Measurements from ENCODE around the gene SUN2.
A peak's percentile ranks its signal among the peaks of the same experiment; 100 is the strongest.

The SUN2 gene

GRCh38 chr22:38781033-38781432 is 25.2 kb upstream of the SUN2 start:
- DNase-seq: no peak

GRCh38 chr22:38777087-38777671 is 21.4 kb upstream of the SUN2 start:
- no peak for DNase-seq

GRCh38 chr22:38776086-38776485 is 20.3 kb upstream of the SUN2 start:
- no peak for DNase-seq

GRCh38 chr22:38775656-38776055 is 19.9 kb upstream of the SUN2 start:
- no peak for DNase-seq

- no peak for DNase-seq
Observed at GRCh38 chr22:38774496-38775166, 18.8 kb upstream of the SUN2 start.

- DNase-seq: no peak
Observed at GRCh38 chr22:38773363-38773946, 17.7 kb upstream of the SUN2 start.

- DNase-seq: no peak
Observed at GRCh38 chr22:38772623-38772873, 16.8 kb upstream of the SUN2 start.

- DNase-seq: no peak
Observed at GRCh38 chr22:38770257-38770949, 14.6 kb upstream of the SUN2 start.

- DNase-seq: no peak
Observed at GRCh38 chr22:38768036-38768435, 12.2 kb upstream of the SUN2 start.

GRCh38 chr22:38767313-38767712 is 11.5 kb upstream of the SUN2 start:
- no peak for DNase-seq

GRCh38 chr22:38766076-38766777 is 10.4 kb upstream of the SUN2 start:
- peak; percentile 41 for DNase-seq

- DNase-seq: peak; percentile 45
Observed at GRCh38 chr22:38762551-38762983, 6.8 kb upstream of the SUN2 start.

- DNase-seq: peak; percentile 24
Observed at GRCh38 chr22:38761202-38762162, 5.7 kb upstream of the SUN2 start.

- DNase-seq: no peak
Observed at GRCh38 chr22:38760477-38761201, 4.8 kb upstream of the SUN2 start.

GRCh38 chr22:38759005-38759404 is 3.2 kb upstream of the SUN2 start:
- no peak for DNase-seq

- no peak for DNase-seq
Observed at GRCh38 chr22:38758276-38758945, 2.6 kb upstream of the SUN2 start.

- DNase-seq: no peak
Observed at GRCh38 chr22:38757464-38757757, 1.6 kb upstream of the SUN2 start.

- DNase-seq: no peak
Observed at GRCh38 chr22:38756711-38757463, 1.1 kb upstream of the SUN2 start.

- peak; percentile 79 for DNase-seq
Observed at GRCh38 chr22:38755155-38755910, 465 bp downstream of the SUN2 start.

All from right kidney (tissue), 1 donor.